22Rv1 (cell line): ENCODE results near the gene RAD51D.

Experiments used
- ZFX ChIP-seq: fragments of 450-650 bp; IDR thresholded peaks from 2 replicates; pipeline ENCODE4 v1.6.1; 2017; ENCODE audit warnings: antibody characterized with exemption, borderline replicate concordance
- TF ChIP-seq, protein P1 (sequence below): fragments of 450-650 bp; IDR thresholded peaks from 2 replicates; pipeline ENCODE4 v1.5.1; 2017; ENCODE audit warnings: mild to moderate bottlenecking

DNA sequence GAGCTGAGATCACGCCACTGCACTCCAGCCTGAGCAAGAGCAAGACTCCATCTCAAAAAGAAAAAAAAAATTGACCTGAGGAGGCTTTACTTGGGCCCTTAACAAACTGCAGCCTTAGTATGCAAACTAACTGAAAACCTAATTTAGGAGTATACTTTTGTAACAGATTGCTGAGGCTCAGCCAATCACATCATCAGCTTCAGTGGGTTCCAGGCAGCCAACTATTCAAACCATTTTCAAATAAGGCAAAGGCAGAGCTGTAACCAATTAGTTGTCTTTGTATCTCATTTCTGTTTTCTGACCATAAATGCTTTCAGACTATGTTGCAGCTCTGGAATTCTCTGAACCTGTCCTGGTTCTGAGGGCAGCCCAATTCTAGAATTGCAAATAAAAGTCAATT, 23.9 kb downstream of the RAD51D start:
- TF ChIP-seq, protein P1, sequence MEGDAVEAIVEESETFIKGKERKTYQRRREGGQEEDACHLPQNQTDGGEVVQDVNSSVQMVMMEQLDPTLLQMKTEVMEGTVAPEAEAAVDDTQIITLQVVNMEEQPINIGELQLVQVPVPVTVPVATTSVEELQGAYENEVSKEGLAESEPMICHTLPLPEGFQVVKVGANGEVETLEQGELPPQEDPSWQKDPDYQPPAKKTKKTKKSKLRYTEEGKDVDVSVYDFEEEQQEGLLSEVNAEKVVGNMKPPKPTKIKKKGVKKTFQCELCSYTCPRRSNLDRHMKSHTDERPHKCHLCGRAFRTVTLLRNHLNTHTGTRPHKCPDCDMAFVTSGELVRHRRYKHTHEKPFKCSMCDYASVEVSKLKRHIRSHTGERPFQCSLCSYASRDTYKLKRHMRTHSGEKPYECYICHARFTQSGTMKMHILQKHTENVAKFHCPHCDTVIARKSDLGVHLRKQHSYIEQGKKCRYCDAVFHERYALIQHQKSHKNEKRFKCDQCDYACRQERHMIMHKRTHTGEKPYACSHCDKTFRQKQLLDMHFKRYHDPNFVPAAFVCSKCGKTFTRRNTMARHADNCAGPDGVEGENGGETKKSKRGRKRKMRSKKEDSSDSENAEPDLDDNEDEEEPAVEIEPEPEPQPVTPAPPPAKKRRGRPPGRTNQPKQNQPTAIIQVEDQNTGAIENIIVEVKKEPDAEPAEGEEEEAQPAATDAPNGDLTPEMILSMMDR, result no peak
- TF ChIP-seq ZFX, result no peak
